HUES6 (cell line): ENCODE data around the gene SYTL2.
"Not testable (repeated sequence)": the region's sequence is repeated elsewhere in the genome, so short reads cannot be mapped to it uniquely, and the experiment has no call there.

Source experiments
- H3K27ac ChIP-seq: 2 replicates; pipeline ENCODE4 v1.7.0; 2013; ENCODE audit warnings: low read depth, mild to moderate bottlenecking, low read length, inconsistent platforms
- H3K27me3 ChIP-seq: 2 replicates; pipeline ENCODE4 v1.6.1; 2013; ENCODE audit warnings: low read length; ENCODE audit not compliant: control insufficient read depth, insufficient read depth
- H3K36me3 ChIP-seq: 2 replicates; pipeline ENCODE4 v1.6.1; 2013; ENCODE audit warnings: low read length; ENCODE audit not compliant: control insufficient read depth, insufficient read depth
- H3K4me1 ChIP-seq: 2 replicates; pipeline ENCODE4 v1.6.1; 2013; ENCODE audit warnings: low read length; ENCODE audit not compliant: control insufficient read depth, insufficient read depth
- H3K4me3 ChIP-seq: 2 replicates; pipeline ENCODE4 v1.5.1; 2013; ENCODE audit warnings: low read depth, low read length
- H3K9ac ChIP-seq: one replicate; pipeline ENCODE4 v1.6.1; 2013; ENCODE audit warnings: mild to moderate bottlenecking, low read length
- H3K9me3 ChIP-seq: 2 replicates; pipeline ENCODE4 v1.6.1; 2013; ENCODE audit warnings: low read depth, low read length; ENCODE audit not compliant: control insufficient read depth, insufficient read depth

SYTL2 gene

DNA sequence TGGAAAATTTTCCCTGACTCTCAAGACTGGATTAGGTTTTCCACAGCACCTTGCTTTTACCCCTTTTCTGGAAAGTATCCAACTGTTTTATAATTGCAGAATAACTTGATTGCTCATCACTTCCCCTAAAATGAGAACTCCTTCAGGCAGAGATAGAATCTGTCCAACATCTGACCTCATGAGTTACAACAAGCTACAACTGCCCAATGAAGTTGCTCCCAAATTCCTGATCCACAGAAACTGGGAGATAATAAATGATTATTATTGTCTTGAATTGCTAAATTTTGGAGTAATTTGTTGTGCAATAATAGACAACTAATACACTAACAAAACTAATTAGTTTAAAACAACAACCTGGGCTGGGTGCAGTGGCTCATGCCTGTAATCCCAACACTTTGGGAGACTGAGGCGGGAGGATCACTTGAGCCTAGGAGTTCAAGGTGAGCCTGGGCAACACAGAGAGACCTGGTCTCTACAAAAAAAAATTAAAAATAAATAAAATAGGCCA, 34.2 kb upstream of the SYTL2 start:
- Histone ChIP-seq H3K27ac (no peak overlapping the region), H3K9me3 (peaks cover 7% of the 10 kb centered on the region; the same call in 1 of the 2 replicates), H3K9ac (no peak overlapping the region), H3K36me3 (no peaks in the 10 kb centered on the region), H3K4me3 (no peak overlapping the region), H3K27me3 (no peaks in the 10 kb centered on the region), H3K4me1 (no peaks in the 10 kb centered on the region)

DNA sequence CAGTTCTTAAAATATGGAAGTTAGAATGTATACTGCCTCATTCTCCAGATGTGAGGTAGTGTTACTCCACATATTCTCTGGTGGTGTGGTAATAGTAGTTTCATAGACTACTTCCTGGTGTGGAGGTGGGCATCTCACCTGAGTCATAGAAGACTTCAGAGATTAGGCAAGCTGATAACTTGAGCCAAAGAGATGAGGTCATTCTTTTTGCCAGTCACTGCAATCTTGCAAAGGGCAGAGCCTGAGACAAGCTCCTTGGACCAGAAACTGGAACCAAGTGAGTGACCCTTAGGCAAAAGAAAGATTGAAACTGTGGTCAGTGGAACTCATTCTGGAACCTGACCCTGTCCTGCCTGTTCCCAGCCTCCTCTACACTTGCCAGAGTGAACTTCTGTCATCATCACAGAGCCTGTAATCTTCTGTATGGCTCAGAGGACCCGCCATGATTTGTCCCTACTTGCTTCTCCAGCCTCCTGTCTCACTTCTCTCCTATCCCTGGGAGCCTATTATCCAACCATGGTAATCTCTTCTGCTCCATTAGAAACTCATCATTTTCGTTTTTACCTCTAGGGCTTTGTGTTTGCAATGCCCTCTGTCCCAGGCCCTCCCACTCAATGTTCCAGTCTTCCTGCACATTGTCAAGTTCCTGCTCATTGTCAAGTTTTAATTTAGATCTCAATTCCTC, 33.6 kb upstream of the SYTL2 start:
- Histone ChIP-seq H3K9ac (no peak overlapping the region), H3K4me3 (no peak overlapping the region), H3K9me3 (peaks cover 7% of the 10 kb centered on the region; the same call in 1 of the 2 replicates), H3K27ac (no peak overlapping the region), H3K36me3 (no peaks in the 10 kb centered on the region), H3K4me1 (no peaks in the 10 kb centered on the region), H3K27me3 (no peaks in the 10 kb centered on the region)

DNA sequence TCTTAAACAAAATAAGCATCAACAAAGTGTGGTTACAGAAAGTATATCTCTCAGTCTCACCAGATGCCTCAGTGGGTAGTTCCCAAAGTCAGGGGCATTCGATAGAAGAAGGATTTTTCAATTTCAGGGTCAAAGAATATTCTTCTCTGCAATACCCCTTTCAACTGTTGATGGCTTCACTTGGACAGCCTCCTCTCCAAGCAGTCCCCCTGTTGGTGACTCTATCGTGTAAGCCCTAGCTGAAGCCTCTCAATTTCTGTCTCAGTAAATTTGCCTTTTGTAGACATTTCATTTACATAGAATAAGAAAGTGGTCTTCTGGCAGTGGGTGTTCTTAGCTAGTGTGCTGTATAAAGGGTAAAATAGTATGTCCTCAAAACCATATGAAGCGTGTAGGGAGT, 33.0 kb upstream of the SYTL2 start:
- Histone ChIP-seq H3K4me3 (no peak overlapping the region), H3K27ac (no peak overlapping the region), H3K9ac (no peak overlapping the region), H3K27me3 (no peaks in the 10 kb centered on the region), H3K9me3 (peaks cover 7% of the 10 kb centered on the region; the same call in 1 of the 2 replicates), H3K4me1 (no peaks in the 10 kb centered on the region), H3K36me3 (no peaks in the 10 kb centered on the region)

DNA sequence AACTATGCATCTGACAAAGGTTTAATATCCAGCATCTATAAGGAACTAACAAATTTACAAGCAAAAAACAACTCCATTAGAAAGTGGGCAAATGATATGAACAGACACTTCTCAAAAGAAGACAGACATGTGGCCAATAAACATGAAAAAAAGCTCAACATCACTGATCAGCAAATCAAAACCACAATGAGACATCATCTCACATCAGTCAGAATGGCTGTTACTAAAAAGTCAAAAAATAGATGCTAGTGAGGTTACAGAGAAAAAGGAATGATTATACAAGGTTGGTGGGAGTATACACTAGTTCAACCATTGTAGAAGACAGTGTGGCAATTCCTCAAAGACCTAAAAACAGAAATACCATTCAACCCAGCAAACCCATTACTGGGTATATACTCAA, 30.0 kb upstream of the SYTL2 start:
- H3K4me3 ChIP-seq, H3K9me3 ChIP-seq, H3K9ac ChIP-seq, H3K27me3 ChIP-seq, H3K36me3 ChIP-seq, H3K4me1 ChIP-seq, H3K27ac ChIP-seq: not testable (repeated sequence)

DNA sequence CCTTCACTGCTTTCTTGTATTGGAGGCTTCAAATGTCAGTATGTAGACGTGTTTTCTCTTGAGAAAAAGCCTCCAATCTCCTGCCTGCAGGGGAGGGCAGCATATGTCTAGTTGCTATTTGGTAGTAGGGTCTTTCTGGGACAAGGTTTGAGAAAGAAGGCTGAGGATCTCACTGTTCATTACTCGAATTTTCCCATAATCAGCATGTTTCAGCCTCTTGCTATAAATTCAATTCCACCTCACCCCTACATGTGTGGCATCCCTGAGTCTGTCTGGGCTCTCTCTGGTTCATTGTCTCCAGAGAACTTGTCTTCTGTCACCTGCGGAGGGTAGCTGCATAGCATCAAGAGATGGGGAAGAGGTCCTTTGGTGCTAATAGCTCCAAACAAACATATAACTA, 24.8 kb upstream of the SYTL2 start:
- Histone ChIP-seq H3K9me3 (peaks cover 5% of the 10 kb centered on the region; the same call in 1 of the 2 replicates), H3K27ac (no peak overlapping the region), H3K4me1 (no peaks in the 10 kb centered on the region), H3K4me3 (no peak overlapping the region), H3K36me3 (no peaks in the 10 kb centered on the region), H3K9ac (no peak overlapping the region), H3K27me3 (no peaks in the 10 kb centered on the region)

DNA sequence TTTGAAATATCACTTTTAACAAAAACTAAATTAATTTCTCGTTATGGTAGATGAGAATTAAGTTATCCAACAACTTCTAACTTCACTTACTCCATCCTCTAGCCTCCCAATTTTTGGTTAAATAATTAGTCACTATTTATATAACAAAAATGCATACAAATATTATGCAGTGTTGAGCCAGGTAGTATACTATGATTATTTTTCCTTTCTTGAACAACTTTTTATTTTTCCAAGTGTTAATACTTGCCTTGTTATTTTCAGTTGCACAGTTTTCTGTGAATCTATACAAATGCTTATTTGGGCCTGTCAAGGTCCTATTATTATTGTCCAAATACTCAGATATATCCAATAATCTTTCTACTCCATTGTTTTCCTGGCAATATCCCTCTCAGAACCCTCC, 24.3 kb upstream of the SYTL2 start:
- H3K9me3 ChIP-seq = peaks cover 5% of the 10 kb centered on the region; the same call in 1 of the 2 replicates
- H3K36me3 ChIP-seq = no peaks in the 10 kb centered on the region
- no peak overlapping the region for H3K4me3 ChIP-seq
- H3K4me1 ChIP-seq = no peaks in the 10 kb centered on the region
- H3K27me3 ChIP-seq = no peaks in the 10 kb centered on the region
- no peak overlapping the region for H3K9ac ChIP-seq
- no peak overlapping the region for H3K27ac ChIP-seq

DNA sequence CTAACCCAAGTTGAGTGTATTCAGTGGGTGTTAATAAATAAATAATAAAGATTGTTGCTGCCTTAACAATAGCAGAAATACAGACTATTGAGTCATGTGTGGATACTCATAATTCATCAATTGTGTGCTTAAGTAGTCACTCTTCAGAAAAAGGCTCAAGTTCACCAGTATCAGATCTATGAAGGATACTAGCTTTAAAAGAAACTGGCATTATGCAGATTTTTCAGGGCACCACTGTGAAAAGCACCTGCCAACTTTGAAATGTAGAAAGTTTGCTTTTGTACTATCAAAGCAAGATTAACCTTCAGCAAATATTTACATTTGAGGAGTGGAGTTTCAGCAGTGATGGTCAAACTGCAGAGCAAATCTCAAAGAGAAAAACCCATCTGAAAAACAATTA, 20.1 kb upstream of the SYTL2 start:
- Histone ChIP-seq H3K9ac (no peak overlapping the region), H3K27me3 (no peaks in the 10 kb centered on the region), H3K27ac (no peak overlapping the region), H3K36me3 (no peaks in the 10 kb centered on the region), H3K9me3 (peaks cover 5% of the 10 kb centered on the region), H3K4me3 (no peak overlapping the region), H3K4me1 (no peaks in the 10 kb centered on the region; the same call in 1 of the 2 replicates)

DNA sequence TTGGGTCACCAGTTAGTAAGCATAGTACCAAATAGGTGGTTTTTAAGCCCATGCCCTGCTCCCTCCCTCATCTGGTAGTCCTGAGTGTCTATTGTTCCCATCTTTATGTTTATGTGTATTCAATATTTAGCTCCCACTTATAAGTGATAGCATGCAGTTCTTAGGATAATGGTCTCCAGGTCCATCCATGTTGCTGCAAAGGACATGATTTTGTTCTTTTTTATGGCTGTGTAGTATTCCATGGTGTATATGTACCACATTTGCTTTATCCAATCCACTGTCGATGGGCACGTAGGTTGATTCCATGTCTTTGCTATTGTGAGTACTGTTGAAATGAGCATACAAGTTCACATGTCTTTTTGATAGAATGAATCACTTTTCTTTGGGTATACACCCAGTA, 18.2 kb upstream of the SYTL2 start:
- Histone ChIP-seq H3K9me3 (no peaks in the 10 kb centered on the region; the same call in 1 of the 2 replicates), H3K36me3 (no peaks in the 10 kb centered on the region), H3K4me1 (no peaks in the 10 kb centered on the region; the same call in 1 of the 2 replicates), H3K4me3 (no peak overlapping the region), H3K9ac (no peak overlapping the region), H3K27ac (no peak overlapping the region), H3K27me3 (no peaks in the 10 kb centered on the region)

DNA sequence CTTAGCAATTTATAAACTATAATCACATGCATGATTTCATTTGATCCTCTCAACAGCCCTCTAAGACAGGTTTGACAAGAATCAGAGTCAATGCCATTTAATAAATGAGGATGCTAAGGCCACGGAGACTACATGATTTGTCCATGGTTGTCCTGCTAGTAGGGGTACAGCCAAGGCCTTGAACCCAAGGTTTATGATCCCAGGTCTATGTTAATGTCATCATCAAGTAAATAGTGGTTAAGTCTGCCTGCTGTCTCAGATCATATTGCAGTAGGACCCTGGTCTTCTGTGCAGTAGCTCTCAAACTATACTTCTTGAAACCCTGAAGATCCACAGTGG, 17.7 kb upstream of the SYTL2 start:
- Histone ChIP-seq H3K4me3 (no peak overlapping the region), H3K9me3 (no peaks in the 10 kb centered on the region; the same call in 1 of the 2 replicates), H3K27me3 (no peaks in the 10 kb centered on the region), H3K9ac (no peak overlapping the region), H3K4me1 (no peaks in the 10 kb centered on the region; the same call in 1 of the 2 replicates), H3K27ac (no peak overlapping the region), H3K36me3 (no peaks in the 10 kb centered on the region)

DNA sequence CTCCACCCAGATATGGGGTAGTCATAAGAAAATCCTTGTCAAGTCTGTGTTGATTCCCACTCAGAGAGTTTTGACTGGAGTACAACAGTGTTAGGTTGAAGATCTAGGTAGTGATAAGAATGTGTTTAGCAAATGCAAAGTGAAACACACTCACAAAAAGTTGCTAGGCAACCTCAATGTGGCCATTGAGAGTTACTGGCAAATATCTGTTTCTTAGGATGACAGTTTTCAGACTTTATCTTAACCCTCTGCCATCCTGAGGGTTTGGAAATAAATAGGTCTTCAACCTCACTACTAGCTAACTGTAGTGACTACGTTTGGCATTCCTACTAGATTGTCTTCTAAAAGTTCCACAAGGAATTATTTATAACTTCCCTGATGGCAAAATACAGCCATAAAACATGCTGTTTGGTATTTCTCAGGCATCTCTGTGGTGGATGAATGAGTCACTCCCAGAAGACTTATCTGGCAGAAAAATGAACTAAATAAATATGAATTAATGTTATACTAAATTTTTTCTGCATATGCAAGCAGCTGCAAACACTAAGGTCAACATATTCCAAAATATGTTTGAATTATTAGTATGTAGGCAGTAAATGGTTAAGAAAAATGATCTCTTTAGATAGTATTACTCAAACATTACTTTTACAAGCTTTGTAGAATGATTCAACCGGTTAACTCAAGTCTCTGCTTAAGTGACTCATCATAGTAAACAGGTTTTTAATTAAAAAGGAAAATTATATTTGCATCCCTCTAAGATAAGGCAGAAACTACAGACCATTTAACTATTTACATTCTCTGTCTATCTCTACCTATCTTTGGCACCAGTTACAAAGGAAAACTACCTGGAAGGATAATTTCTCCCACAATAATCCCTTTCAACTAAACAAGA, 17.1 kb upstream of the SYTL2 start:
- no peaks in the 10 kb centered on the region for H3K27me3 ChIP-seq
- H3K36me3 ChIP-seq = no peaks in the 10 kb centered on the region
- H3K4me3 ChIP-seq = no peak overlapping the region
- no peaks in the 10 kb centered on the region; the same call in 1 of the 2 replicates for H3K9me3 ChIP-seq
- H3K4me1 ChIP-seq = no peaks in the 10 kb centered on the region; the same call in 1 of the 2 replicates
- H3K9ac ChIP-seq = no peak overlapping the region
- H3K27ac ChIP-seq = no peak overlapping the region
